NCI-H1436 (cell line): ENCODE measurements around the gene LTBR.

Source experiments
- DNase-seq: peaks from one replicate; lab custom pipeline; 2025; lab: John Stamatoyannopoulos, UW

Gene LTBR

GRCh38 chr12:6384499-6385436 lies 806 bp downstream of the LTBR start:
- DNase-seq, result no peak

- DNase-seq, result no peak
Measured at GRCh38 chr12:6386038-6386437, 2.1 kb downstream of the LTBR start.

GRCh38 chr12:6386491-6386890 lies 2.5 kb downstream of the LTBR start:
- DNase-seq, result no peak

GRCh38 chr12:6387541-6387940 lies 3.6 kb downstream of the LTBR start:
- no peak for DNase-seq

- no peak for DNase-seq
Measured at GRCh38 chr12:6390084-6390799, 6.3 kb downstream of the LTBR start.

- DNase-seq, result no peak
Measured at GRCh38 chr12:6391013-6391412, 7.1 kb downstream of the LTBR start.

- no peak for DNase-seq
Measured at GRCh38 chr12:6392504-6392903, 8.5 kb downstream of the LTBR start.

- DNase-seq, result no peak
Measured at GRCh38 chr12:6393109-6393508, 9.1 kb downstream of the LTBR start.

GRCh38 chr12:6394398-6394797 lies 10.4 kb downstream of the LTBR start:
- no peak for DNase-seq

GRCh38 chr12:6396031-6396430 lies 12.1 kb downstream of the LTBR start:
- no peak for DNase-seq

- DNase-seq, result no peak
Measured at GRCh38 chr12:6399884-6400644, 16.1 kb downstream of the LTBR start.

- DNase-seq, result no peak
Measured at GRCh38 chr12:6404390-6404789, 20.4 kb downstream of the LTBR start.

GRCh38 chr12:6405963-6406362 lies 22.0 kb downstream of the LTBR start:
- no peak for DNase-seq

GRCh38 chr12:6407236-6407954 lies 23.4 kb downstream of the LTBR start:
- no peak for DNase-seq

GRCh38 chr12:6416596-6416995 lies 32.6 kb downstream of the LTBR start:
- no peak for DNase-seq

- DNase-seq, result no peak
Measured at GRCh38 chr12:6418796-6419195, 34.8 kb downstream of the LTBR start.

GRCh38 chr12:6420364-6420763 lies 36.4 kb downstream of the LTBR start:
- DNase-seq, result no peak

GRCh38 chr12:6423267-6424007 lies 39.5 kb downstream of the LTBR start:
- peak; percentile 86 for DNase-seq

- no peak for DNase-seq
Measured at GRCh38 chr12:6424008-6424347, 40.0 kb downstream of the LTBR start.

- DNase-seq, result no peak
Measured at GRCh38 chr12:6424866-6425265, 40.9 kb downstream of the LTBR start.
